ENCODE data around the gene FAM3C. TPM values are rescaled to one million over a fixed set of nuclear protein-coding genes. Genes with fewer than 3 reads are reported as not detected.

The FAM3C gene
- total and polyA plus RNA-seq, 8 donors = 15.2 to 147 (median 26.0) TPM

DNA sequence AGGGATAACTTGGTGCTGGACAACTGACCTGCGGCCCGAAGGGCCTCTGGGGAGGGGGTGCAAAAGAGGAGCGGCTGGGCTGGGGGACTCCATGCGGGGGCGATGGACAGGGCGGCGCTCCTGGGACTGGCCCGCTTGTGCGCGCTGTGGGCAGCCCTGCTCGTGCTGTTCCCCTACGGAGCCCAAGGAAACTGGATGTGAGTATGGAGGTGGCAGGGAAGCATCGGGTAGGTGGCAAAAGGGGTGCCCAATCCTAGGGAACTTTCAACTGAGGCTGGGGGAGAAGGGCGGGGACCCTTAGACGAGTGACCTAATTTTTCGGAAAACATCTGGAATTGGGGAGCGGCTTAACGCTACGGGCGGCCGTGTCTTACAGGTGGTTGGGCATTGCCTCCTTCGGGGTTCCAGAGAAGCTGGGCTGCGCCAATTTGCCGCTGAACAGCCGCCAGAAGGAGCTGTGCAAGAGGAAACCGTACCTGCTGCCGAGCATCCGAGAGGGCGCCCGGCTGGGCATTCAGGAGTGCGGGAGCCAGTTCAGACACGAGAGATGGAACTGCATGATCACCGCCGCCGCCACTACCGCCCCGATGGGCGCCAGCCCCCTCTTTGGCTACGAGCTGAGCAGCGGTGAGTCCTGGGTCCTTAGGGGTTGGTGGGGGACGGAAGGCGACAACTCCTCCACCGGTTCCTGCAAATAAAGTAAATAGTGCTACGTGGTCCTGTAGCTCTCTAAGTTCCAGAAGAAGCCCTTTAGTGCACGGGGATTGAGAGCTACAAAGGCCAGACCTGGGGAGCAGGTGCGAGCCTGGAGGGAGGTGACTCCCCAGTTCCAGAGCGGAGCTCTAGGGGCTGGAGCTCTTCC is 66.7 kb downstream of the FAM3C start:
- intact Hi-C loops (cut with DNase I; ENCODE audit: low total_unique reads) = no loop called here
- Histone ChIP-seq H3K27me3 (peaks cover 4 to 78% (median 44%) of the 10 kb centered on the region in 3 donors), H3K4me1 (peaks cover 17 to 24% (median 20%) of the 10 kb centered on the region in 4 donors), H3K36me3 (no peaks in the 10 kb centered on the region), H3K27ac (no peak overlapping the region), H3K4me3 (peak overlapping the region; percentile 34 to 53 (median 42)), H3K9me3 (no peaks in the 10 kb centered on the region)
- peak; percentile 43 to 53 for DNase-seq
- WGBS, 5 donors = 3 to 7% (median 4%) methylated on average over 31 to 47 of the region's 47 CpGs
- TF ChIP-seq EP300 (IDR thresholded peaks at IDR 0.05) (no peak), POLR2AphosphoS5 (IDR thresholded peaks at IDR 0.05) (no peak), POLR2A (IDR thresholded peaks at IDR 0.05) (no peak)
- TF ChIP-seq, protein P1, sequence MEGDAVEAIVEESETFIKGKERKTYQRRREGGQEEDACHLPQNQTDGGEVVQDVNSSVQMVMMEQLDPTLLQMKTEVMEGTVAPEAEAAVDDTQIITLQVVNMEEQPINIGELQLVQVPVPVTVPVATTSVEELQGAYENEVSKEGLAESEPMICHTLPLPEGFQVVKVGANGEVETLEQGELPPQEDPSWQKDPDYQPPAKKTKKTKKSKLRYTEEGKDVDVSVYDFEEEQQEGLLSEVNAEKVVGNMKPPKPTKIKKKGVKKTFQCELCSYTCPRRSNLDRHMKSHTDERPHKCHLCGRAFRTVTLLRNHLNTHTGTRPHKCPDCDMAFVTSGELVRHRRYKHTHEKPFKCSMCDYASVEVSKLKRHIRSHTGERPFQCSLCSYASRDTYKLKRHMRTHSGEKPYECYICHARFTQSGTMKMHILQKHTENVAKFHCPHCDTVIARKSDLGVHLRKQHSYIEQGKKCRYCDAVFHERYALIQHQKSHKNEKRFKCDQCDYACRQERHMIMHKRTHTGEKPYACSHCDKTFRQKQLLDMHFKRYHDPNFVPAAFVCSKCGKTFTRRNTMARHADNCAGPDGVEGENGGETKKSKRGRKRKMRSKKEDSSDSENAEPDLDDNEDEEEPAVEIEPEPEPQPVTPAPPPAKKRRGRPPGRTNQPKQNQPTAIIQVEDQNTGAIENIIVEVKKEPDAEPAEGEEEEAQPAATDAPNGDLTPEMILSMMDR (IDR thresholded peaks at IDR 0.05) = no peak

DNA sequence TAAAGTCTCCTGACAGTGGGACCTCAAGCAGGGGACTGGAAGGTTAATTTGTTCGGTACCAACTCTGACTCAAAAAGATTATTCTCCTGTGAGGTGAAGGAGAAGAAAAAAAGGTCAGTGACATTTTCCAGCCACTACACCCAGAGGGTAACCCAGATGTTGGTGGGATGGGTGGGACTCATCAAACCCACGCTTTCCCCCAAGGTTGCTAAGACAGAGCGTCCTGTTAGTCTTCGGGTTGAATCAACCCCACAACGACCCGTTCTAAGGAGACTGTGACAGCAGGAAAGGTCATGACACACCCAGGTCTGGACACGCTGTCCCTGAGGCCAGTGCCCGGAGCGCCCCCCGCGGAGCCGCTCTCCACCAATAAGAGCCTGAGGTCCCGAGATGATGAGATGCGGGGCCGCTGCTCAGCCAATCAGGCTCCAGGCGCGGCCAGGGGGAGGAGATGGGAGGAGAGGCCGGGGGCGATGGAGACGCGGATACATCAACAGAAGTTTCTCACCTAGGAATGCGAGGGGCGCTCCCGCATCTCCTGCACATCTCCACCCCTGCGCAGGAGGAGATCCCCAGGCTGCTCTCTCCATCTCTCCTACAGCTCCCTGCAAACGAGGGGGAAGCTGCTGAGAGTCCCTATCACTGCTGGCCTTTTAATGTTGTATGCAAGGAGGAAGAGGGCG is 67.5 kb downstream of the FAM3C start, which contains the start of gene WNT16:
WNT16 (plus strand) TSS at position 493 of the 683 bp plus-strand sequence. CDS start 293 bp downstream, outside the sequence.
- Histone ChIP-seq H3K27me3 (peaks cover 4 to 70% (median 42%) of the 10 kb centered on the region in 3 donors), H3K4me1 (peaks cover 17 to 24% (median 20%) of the 10 kb centered on the region in 4 donors), H3K9me3 (no peaks in the 10 kb centered on the region), H3K4me3 (peak within 1 kb of the TSS; percentile 34 to 53 (median 42)), H3K27ac (no peak within 1 kb of the TSS), H3K36me3 (no peaks in the 10 kb centered on the region)
- 18 to 27% (median 20%) methylated on average over 17 to 27 of the region's 27 CpGs for WGBS, 5 donors
- peak in 1 of 2 donors; percentile 44 for DNase-seq
- intact Hi-C loops (cut with DNase I; ENCODE audit: low total_unique reads) = no loop called here
- TF ChIP-seq POLR2AphosphoS5 (IDR thresholded peaks at IDR 0.05) (no peak), POLR2A (IDR thresholded peaks at IDR 0.05) (no peak), EP300 (IDR thresholded peaks at IDR 0.05) (no peak)
- TF ChIP-seq, protein P1 (IDR thresholded peaks at IDR 0.05) = no peak

DNA sequence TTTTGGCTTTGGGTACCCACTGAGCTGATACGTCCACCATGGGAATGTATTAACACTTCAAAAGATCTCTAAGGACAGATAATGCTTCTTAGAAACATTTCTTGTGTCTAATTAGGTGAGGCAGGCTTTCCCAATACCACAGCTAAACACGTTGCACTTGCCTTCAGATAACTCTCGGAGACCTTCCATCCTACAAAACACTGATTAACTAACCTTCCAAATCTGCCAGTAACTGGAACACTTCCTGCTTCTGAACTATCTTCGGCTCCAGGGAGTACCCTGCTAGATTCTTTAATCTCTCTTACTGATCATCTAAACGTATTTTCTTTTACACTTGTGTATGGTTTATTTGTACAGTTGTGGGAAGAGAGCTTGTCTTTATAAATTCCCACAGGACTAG is 68.4 kb downstream of the FAM3C start:
- H3K9me3 ChIP-seq = no peaks in the 10 kb centered on the region
- TF ChIP-seq EP300 (IDR thresholded peaks at IDR 0.05) (no peak), POLR2A (IDR thresholded peaks at IDR 0.05) (no peak), POLR2AphosphoS5 (IDR thresholded peaks at IDR 0.05) (no peak)
- TF ChIP-seq, protein P1 (IDR thresholded peaks at IDR 0.05) = no peak
- intact Hi-C loops (cut with DNase I; ENCODE audit: low total_unique reads) = no loop called here
- no peak overlapping the region for H3K4me3 ChIP-seq
- no peak for DNase-seq
- H3K27ac ChIP-seq = no peak overlapping the region
- peaks cover 4 to 60% (median 41%) of the 10 kb centered on the region in 3 donors for H3K27me3 ChIP-seq
- H3K4me1 ChIP-seq = peaks cover 17 to 24% (median 20%) of the 10 kb centered on the region in 4 donors
- H3K36me3 ChIP-seq = no peaks in the 10 kb centered on the region
- 60 to 73% (median 63%) methylated on average over 5 of the region's 5 CpGs for WGBS, 5 donors

DNA sequence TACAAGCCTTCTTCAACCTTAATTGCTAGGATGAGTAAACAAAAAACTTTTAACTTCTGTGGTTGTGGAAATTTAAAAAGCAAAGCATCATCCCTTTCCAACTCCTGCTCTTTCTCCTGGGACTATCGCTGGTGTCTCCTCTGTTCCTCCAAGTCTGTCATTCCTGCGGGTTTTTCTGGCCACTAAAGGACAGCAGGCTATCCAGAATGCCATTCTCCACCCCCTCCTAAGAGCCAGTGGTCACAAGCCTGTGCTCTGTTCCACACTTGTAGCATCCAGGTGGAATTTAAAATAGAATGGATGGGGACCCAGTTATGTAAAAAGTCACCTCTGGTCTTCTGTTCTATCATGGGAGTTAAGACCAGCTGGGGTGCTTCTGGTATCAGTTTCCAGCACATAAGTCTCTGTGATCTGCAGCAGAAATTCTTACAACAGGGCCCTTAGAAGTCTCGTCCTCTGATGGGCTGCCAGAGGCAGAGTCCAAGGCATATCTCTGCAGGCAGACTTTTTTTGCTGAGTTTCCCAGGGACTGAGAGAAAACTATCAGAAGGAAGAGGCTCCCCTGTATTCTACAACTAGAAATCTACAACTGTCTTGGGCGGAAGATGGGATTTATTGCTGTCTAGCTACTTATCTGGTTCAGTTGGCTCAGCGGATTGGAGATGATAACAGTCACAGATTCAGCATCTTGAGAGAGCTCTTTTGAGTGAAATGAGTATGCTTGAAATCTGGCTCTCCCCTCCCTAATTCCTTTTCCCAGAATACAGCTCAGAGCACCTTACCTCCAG is 72.4 kb downstream of the FAM3C start:
- Histone ChIP-seq H3K27ac (no peak overlapping the region), H3K9me3 (no peaks in the 10 kb centered on the region), H3K4me3 (no peak overlapping the region), H3K4me1 (peaks cover 0 to 3% (median 1%) of the 10 kb centered on the region in 4 donors), H3K36me3 (no peaks in the 10 kb centered on the region), H3K27me3 (peaks cover 0 to 21% (median 9%) of the 10 kb centered on the region in 3 donors)
- DNase-seq = no peak
- intact Hi-C loops (cut with DNase I; ENCODE audit: low total_unique reads) = no loop called here
- WGBS, 5 donors = 62 to 69% (median 67%) methylated on average over 5 of the region's 5 CpGs
- TF ChIP-seq POLR2AphosphoS5 (IDR thresholded peaks at IDR 0.05) (no peak), EP300 (IDR thresholded peaks at IDR 0.05) (no peak), POLR2A (IDR thresholded peaks at IDR 0.05) (no peak)
- TF ChIP-seq, protein P1 (IDR thresholded peaks at IDR 0.05) = no peak

All from stomach (tissue), 9 donors.